ENCODE results near the gene ISM1. TPM values are rescaled to one million over a fixed set of nuclear protein-coding genes. Genes with fewer than 3 reads are reported as not detected.

Gene ISM1
- total RNA-seq, 2 donors from 2014 or later, result 20.4 to 25.1 TPM

DNA sequence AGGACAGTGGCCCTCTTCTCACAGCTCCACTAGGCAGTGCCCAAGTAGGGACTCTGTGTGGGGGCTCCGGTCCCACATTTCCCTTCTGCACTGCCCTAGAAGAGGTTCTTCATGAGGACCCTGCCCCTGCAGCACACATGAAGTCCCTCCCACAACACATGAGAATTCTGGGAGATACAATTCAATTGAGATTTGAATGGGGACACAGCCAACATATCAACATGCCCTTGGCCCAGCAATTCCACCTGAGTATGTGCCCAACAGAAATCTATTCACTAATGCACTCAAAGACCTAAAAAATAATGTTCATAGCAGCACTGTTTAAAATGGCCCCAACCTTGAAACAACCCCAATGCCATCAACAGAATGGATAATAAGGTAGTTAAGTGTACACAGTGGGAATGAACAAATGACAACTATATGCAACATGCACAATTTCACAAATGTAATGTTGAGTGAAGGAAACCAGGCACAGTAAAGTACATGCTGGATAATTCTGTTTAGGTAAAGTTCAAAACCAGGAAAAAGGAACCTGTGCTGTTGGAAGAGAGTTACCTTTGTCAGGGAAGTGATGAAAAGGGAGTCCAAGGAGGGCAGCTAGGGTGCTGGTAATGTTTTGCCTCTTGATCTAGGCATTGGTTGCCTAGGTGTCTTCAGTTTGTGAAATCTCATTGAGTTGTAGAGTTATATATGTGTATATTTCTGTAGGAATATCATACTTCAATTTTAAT, 16.1 kb downstream of the ISM1 start:
- H3K27ac ChIP-seq, result no peak overlapping the region
- ATAC-seq (ENCODE audit: insufficient number of reproducible peaks, low FRiP score, low read depth) (no peak), DNase-seq (ENCODE audit: low spot score) (no peak)
- no peaks in the 10 kb centered on the region for H3K27me3 ChIP-seq (replicated peaks; ENCODE audit: insufficient read depth)
- H3K36me3 ChIP-seq, result no peaks in the 10 kb centered on the region
- H3K9me3 ChIP-seq, result no peaks in the 10 kb centered on the region
- H3K4me1 ChIP-seq (ENCODE audit: control insufficient read depth in 1 of 2, low read depth in 2 of 2), result no peaks in the 10 kb centered on the region
- TF ChIP-seq, protein P1, sequence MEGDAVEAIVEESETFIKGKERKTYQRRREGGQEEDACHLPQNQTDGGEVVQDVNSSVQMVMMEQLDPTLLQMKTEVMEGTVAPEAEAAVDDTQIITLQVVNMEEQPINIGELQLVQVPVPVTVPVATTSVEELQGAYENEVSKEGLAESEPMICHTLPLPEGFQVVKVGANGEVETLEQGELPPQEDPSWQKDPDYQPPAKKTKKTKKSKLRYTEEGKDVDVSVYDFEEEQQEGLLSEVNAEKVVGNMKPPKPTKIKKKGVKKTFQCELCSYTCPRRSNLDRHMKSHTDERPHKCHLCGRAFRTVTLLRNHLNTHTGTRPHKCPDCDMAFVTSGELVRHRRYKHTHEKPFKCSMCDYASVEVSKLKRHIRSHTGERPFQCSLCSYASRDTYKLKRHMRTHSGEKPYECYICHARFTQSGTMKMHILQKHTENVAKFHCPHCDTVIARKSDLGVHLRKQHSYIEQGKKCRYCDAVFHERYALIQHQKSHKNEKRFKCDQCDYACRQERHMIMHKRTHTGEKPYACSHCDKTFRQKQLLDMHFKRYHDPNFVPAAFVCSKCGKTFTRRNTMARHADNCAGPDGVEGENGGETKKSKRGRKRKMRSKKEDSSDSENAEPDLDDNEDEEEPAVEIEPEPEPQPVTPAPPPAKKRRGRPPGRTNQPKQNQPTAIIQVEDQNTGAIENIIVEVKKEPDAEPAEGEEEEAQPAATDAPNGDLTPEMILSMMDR (IDR thresholded peaks at IDR 0.05), result no peak
- H3K4me3 ChIP-seq, result no peak overlapping the region

- ATAC-seq (ENCODE audit: insufficient number of reproducible peaks, low FRiP score, low read depth) (no peak), DNase-seq (ENCODE audit: low spot score) (no peak)
- TF ChIP-seq, protein P1 (IDR thresholded peaks at IDR 0.05), result no peak
- Histone ChIP-seq H3K4me3 (no peak overlapping the region), H3K4me1 (ENCODE audit: control insufficient read depth in 1 of 2, low read depth in 2 of 2) (no peaks in the 10 kb centered on the region), H3K36me3 (no peaks in the 10 kb centered on the region), H3K27me3 (replicated peaks; ENCODE audit: insufficient read depth) (no peaks in the 10 kb centered on the region), H3K27ac (no peak overlapping the region), H3K9me3 (no peaks in the 10 kb centered on the region)
These were observed 17.1 kb downstream of the ISM1 start for GRCh38 chr20:13238001-13238653.

GRCh38 chr20:13243826-13244376, 22.8 kb downstream of the ISM1 start:
- TF ChIP-seq, protein P1 (IDR thresholded peaks at IDR 0.05), result no peak
- no peak overlapping the region for H3K4me3 ChIP-seq
- ATAC-seq (ENCODE audit: insufficient number of reproducible peaks, low FRiP score, low read depth), result no peak
- no peak overlapping the region for H3K27ac ChIP-seq
- no peaks in the 10 kb centered on the region for H3K4me1 ChIP-seq (ENCODE audit: control insufficient read depth in 1 of 2, low read depth in 2 of 2)
- no peaks in the 10 kb centered on the region for H3K9me3 ChIP-seq
- H3K27me3 ChIP-seq (replicated peaks; ENCODE audit: insufficient read depth), result no peaks in the 10 kb centered on the region
- H3K36me3 ChIP-seq, result no peaks in the 10 kb centered on the region
- DNase-seq (ENCODE audit: low spot score), result no peak

- no peak for DNase-seq (ENCODE audit: low spot score)
- ATAC-seq (ENCODE audit: insufficient number of reproducible peaks, low FRiP score, low read depth), result no peak
- no peaks in the 10 kb centered on the region for H3K36me3 ChIP-seq
These were observed 24.2 kb downstream of the ISM1 start for GRCh38 chr20:13245250-13245723.

More at GRCh38 chr20:13245250-13245723, 24.2 kb downstream of the ISM1 start:
- Histone ChIP-seq H3K4me3 (no peak overlapping the region), H3K9me3 (no peaks in the 10 kb centered on the region), H3K4me1 (ENCODE audit: control insufficient read depth in 1 of 2, low read depth in 2 of 2) (no peaks in the 10 kb centered on the region), H3K27me3 (replicated peaks; ENCODE audit: insufficient read depth) (no peaks in the 10 kb centered on the region), H3K27ac (no peak overlapping the region)
- TF ChIP-seq, protein P1 (IDR thresholded peaks at IDR 0.05), result no peak
